ENCODE data around the gene SLC25A30. TPM values are rescaled to one million over a fixed set of nuclear protein-coding genes. Genes with fewer than 3 reads are reported as not detected.
"Not testable (repeated sequence)": the region's sequence is repeated elsewhere in the genome, so short reads cannot be mapped to it uniquely, and the experiment has no call there.

SLC25A30 gene
- total RNA-seq, 2 donors from 2014 or later, result 32.6 to 38.4 TPM

DNA sequence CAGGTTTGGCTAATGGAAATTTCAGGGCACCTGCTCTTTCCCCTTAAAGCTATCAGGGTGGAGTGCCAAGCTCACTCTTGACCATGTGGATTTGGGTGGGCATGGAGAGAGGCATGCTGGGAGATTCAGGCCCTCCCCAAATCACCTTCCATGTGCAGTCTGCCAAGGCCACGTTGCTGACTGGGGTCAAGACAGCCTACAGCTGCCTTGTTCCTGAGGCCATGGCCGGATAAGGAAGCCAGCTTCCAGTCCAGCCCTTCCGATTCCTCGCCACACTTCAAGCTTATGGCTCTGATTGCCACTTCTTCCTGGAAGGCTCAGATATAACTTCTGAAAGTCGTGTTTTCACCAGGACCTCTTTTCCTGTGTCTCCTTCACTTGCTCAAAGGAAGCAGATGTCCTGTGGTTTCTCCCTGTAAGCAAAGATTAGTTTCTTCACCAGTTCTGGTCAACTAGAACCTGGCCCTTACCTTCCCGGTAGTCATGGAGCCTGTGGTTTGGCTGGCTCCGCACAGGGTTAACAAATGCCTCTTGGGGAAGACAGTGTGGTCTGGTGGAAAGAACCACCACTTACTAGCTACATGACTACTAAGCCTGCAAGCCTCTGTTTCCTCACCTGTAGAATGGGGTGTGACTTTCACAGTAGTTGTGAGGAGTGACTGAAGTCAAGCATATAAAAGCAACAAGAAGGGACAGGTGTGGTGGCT is 61.1 kb downstream of the SLC25A30 start:
- TF ChIP-seq CTCF (IDR thresholded peaks at IDR 0.05), result no peak
- DNase-seq (ENCODE audit: low spot score), result no peak
- Histone ChIP-seq H3K4me1 (no peaks in the 10 kb centered on the region), H3K27me3 (no peaks in the 10 kb centered on the region), H3K27ac (no peak overlapping the region), H3K4me3 (no peak overlapping the region), H3K36me3 (peaks cover 29% of the 10 kb centered on the region), H3K9me3 (no peaks in the 10 kb centered on the region)

- no peak for TF ChIP-seq CTCF (IDR thresholded peaks at IDR 0.05)
- H3K4me1 ChIP-seq, result no peaks in the 10 kb centered on the region
- DNase-seq (ENCODE audit: low spot score), result no peak
- H3K9me3 ChIP-seq, result no peaks in the 10 kb centered on the region
- H3K36me3 ChIP-seq, result peaks cover 37% of the 10 kb centered on the region
- no peak overlapping the region for H3K27ac ChIP-seq
- H3K4me3 ChIP-seq, result no peak overlapping the region
- no peaks in the 10 kb centered on the region for H3K27me3 ChIP-seq
Measured at GRCh38 chr13:45353895-45354294, 64.3 kb downstream of the SLC25A30 start.

DNA sequence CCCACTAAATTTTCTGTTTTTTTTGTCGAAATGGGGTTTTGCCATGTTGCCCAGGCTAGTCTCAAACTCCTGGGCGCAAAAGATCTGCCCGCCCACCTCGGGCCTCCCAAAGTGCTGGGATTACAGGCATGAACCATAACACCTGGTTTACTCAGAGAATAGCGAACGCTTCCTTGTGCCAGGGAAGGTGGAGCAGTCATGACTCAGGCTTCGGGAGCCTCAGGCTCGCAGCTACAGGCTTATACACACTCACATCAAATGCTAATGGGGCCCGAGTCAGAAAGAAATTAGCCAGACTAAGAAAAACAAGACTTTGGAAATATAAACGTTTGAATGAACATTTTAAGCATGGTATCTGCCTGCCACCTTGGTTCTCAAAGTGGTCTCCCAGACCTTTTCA is 66.1 kb downstream of the SLC25A30 start:
- Histone ChIP-seq H3K27me3 (no peaks in the 10 kb centered on the region), H3K27ac (no peak overlapping the region), H3K4me3 (no peak overlapping the region), H3K9me3 (no peaks in the 10 kb centered on the region), H3K36me3 (peaks cover 43% of the 10 kb centered on the region), H3K4me1 (peaks cover 0 to 5% of the 10 kb centered on the region in 2 donors)
- DNase-seq (ENCODE audit: low spot score), result no peak
- no peak for TF ChIP-seq CTCF (IDR thresholded peaks at IDR 0.05)

- DNase-seq (ENCODE audit: low spot score), result no peak
- Histone ChIP-seq H3K9me3 (no peaks in the 10 kb centered on the region), H3K4me1 (peaks cover 0 to 5% of the 10 kb centered on the region in 2 donors), H3K27me3 (no peaks in the 10 kb centered on the region), H3K4me3 (no peak overlapping the region), H3K27ac (peak overlapping the region in 1 of 2 donors; percentile 71), H3K36me3 (peaks cover 44% of the 10 kb centered on the region)
- TF ChIP-seq CTCF (IDR thresholded peaks at IDR 0.05), result no peak
Measured at GRCh38 chr13:45350152-45350551, 68.0 kb downstream of the SLC25A30 start.

- Histone ChIP-seq H3K27ac (peak overlapping the region; percentile 24 to 71), H3K27me3 (no peaks in the 10 kb centered on the region), H3K4me3 (no peak overlapping the region), H3K36me3 (peaks cover 44% of the 10 kb centered on the region), H3K9me3 (no peaks in the 10 kb centered on the region), H3K4me1 (peaks cover 0 to 5% of the 10 kb centered on the region in 2 donors)
- TF ChIP-seq CTCF (IDR thresholded peaks at IDR 0.05), result no peak
- no peak for DNase-seq (ENCODE audit: low spot score)
Measured at GRCh38 chr13:45349438-45349837, 68.7 kb downstream of the SLC25A30 start.

GRCh38 chr13:45344064-45344463 is 74.1 kb downstream of the SLC25A30 start:
- H3K4me3 ChIP-seq, result not testable (repeated sequence)

More at GRCh38 chr13:45344064-45344463, 74.1 kb downstream of the SLC25A30 start:
- not testable (repeated sequence) for H3K27me3 ChIP-seq; DNase-seq (ENCODE audit: low spot score); H3K27ac ChIP-seq; H3K9me3 ChIP-seq
- Histone ChIP-seq H3K36me3 (peaks cover 44% of the 10 kb centered on the region), H3K4me1 (peaks cover 0 to 23% of the 10 kb centered on the region in 2 donors)

Other genes with a start within 250 kb of the SLC25A30 start
- under 1 TPM in 1 of 2 donors, not detected in 1; 0.16 TPM for gene KCTD4, start 217.3 kb downstream of the SLC25A30 start, total RNA-seq
- 1,000 to 10,000 TPM; 2,150 to 2,159 TPM for gene TPT1, start 77.2 kb downstream of the SLC25A30 start, total RNA-seq
- gene COG3, start 46.6 kb upstream of the SLC25A30 start, total RNA-seq, result 10 to 100 TPM; 15.7 to 20.3 TPM
- gene ERICH6B, start 197.4 kb upstream of the SLC25A30 start, total RNA-seq, result not detected